Measurements from ENCODE around the gene DYSF.

The DYSF gene

GRCh38 chr2:71545572-71546274 is 92.4 kb downstream of the DYSF start:
- H2AFZ ChIP-seq (ENCODE audit: low read depth, low read length) = peak overlapping the region; percentile 90
- H3K27me3 ChIP-seq (ENCODE audit: low read depth, low read length) = peaks cover 12% of the 10 kb centered on the region; the same call in 1 of the 2 replicates
- H3K36me3 ChIP-seq (replicated peaks; ENCODE audit: low read depth, low read length) = no peaks in the 10 kb centered on the region
- peak overlapping the region; percentile 37 for H3K9ac ChIP-seq (ENCODE audit: low read length)
- no peaks in the 10 kb centered on the region for H4K20me1 ChIP-seq (ENCODE audit: insufficient read depth, low read length)
- no peaks in the 10 kb centered on the region for H3K79me2 ChIP-seq (ENCODE audit: low read length)
- H3K27ac ChIP-seq (ENCODE audit: low read length) = no peak overlapping the region
- H3K4me2 ChIP-seq (ENCODE audit: low read length) = peak overlapping the region; percentile 85
- peak; percentile 86 for TF ChIP-seq CTCF (IDR thresholded peaks at IDR 0.05; ENCODE audit: low read depth, low read length)
- no peak for TF ChIP-seq EZH2phosphoT487 (IDR thresholded peaks at IDR 0.05; ENCODE audit: low read depth)
- H3K4me1 ChIP-seq (ENCODE audit: low read length) = no peaks in the 10 kb centered on the region
- H3K9me3 ChIP-seq (ENCODE audit: insufficient read depth, low read length) = no peaks in the 10 kb centered on the region
- H3K4me3 ChIP-seq (ENCODE audit: low read length) = peak overlapping the region; percentile 74

- Histone ChIP-seq H4K20me1 (ENCODE audit: insufficient read depth, low read length) (no peaks in the 10 kb centered on the region), H3K79me2 (ENCODE audit: low read length) (no peaks in the 10 kb centered on the region), H3K9ac (ENCODE audit: low read length) (no peak overlapping the region), H3K4me1 (ENCODE audit: low read length) (no peaks in the 10 kb centered on the region), H2AFZ (ENCODE audit: low read depth, low read length) (peak overlapping the region; percentile 90; the same call in 1 of the 2 replicates), H3K4me2 (ENCODE audit: low read length) (peak overlapping the region; percentile 85; the same call in 1 of the 2 replicates), H3K4me3 (ENCODE audit: low read length) (no peak overlapping the region), H3K27me3 (ENCODE audit: low read depth, low read length) (peaks cover 12% of the 10 kb centered on the region; the same call in 1 of the 2 replicates), H3K27ac (ENCODE audit: low read length) (no peak overlapping the region), H3K36me3 (replicated peaks; ENCODE audit: low read depth, low read length) (no peaks in the 10 kb centered on the region), H3K9me3 (ENCODE audit: insufficient read depth, low read length) (no peaks in the 10 kb centered on the region)
- no peak for TF ChIP-seq CTCF (IDR thresholded peaks at IDR 0.05; ENCODE audit: low read depth, low read length)
- TF ChIP-seq EZH2phosphoT487 (IDR thresholded peaks at IDR 0.05; ENCODE audit: low read depth) = no peak
Observed at GRCh38 chr2:71546275-71546638, 92.9 kb downstream of the DYSF start.

GRCh38 chr2:71546777-71547281 is 93.5 kb downstream of the DYSF start:
- TF ChIP-seq EZH2phosphoT487 (IDR thresholded peaks at IDR 0.05; ENCODE audit: low read depth) = no peak
- no peak for TF ChIP-seq CTCF (IDR thresholded peaks at IDR 0.05; ENCODE audit: low read depth, low read length)
- no peaks in the 10 kb centered on the region for H3K4me1 ChIP-seq (ENCODE audit: low read length)
- no peaks in the 10 kb centered on the region for H4K20me1 ChIP-seq (ENCODE audit: insufficient read depth, low read length)
- no peaks in the 10 kb centered on the region for H3K79me2 ChIP-seq (ENCODE audit: low read length)
- no peak overlapping the region for H2AFZ ChIP-seq (ENCODE audit: low read depth, low read length)
- peaks cover 12% of the 10 kb centered on the region; the same call in 1 of the 2 replicates for H3K27me3 ChIP-seq (ENCODE audit: low read depth, low read length)
- no peak overlapping the region for H3K9ac ChIP-seq (ENCODE audit: low read length)
- H3K27ac ChIP-seq (ENCODE audit: low read length) = no peak overlapping the region
- no peak overlapping the region for H3K4me3 ChIP-seq (ENCODE audit: low read length)
- no peak overlapping the region for H3K4me2 ChIP-seq (ENCODE audit: low read length)
- H3K36me3 ChIP-seq (replicated peaks; ENCODE audit: low read depth, low read length) = no peaks in the 10 kb centered on the region
- no peaks in the 10 kb centered on the region for H3K9me3 ChIP-seq (ENCODE audit: insufficient read depth, low read length)

GRCh38 chr2:71547616-71548285 is 94.4 kb downstream of the DYSF start:
- no peak overlapping the region for H3K27ac ChIP-seq (ENCODE audit: low read length)
- no peaks in the 10 kb centered on the region for H3K79me2 ChIP-seq (ENCODE audit: low read length)
- no peaks in the 10 kb centered on the region for H3K36me3 ChIP-seq (replicated peaks; ENCODE audit: low read depth, low read length)
- H3K4me2 ChIP-seq (ENCODE audit: low read length) = no peak overlapping the region
- peaks cover 12% of the 10 kb centered on the region; the same call in 1 of the 2 replicates for H3K27me3 ChIP-seq (ENCODE audit: low read depth, low read length)
- TF ChIP-seq CTCF (IDR thresholded peaks at IDR 0.05; ENCODE audit: low read depth, low read length) (no peak), EZH2phosphoT487 (IDR thresholded peaks at IDR 0.05; ENCODE audit: low read depth) (no peak)
- H3K9ac ChIP-seq (ENCODE audit: low read length) = no peak overlapping the region
- H3K4me1 ChIP-seq (ENCODE audit: low read length) = no peaks in the 10 kb centered on the region
- no peak overlapping the region for H3K4me3 ChIP-seq (ENCODE audit: low read length)
- H4K20me1 ChIP-seq (ENCODE audit: insufficient read depth, low read length) = no peaks in the 10 kb centered on the region
- no peak overlapping the region for H2AFZ ChIP-seq (ENCODE audit: low read depth, low read length)
- H3K9me3 ChIP-seq (ENCODE audit: insufficient read depth, low read length) = no peaks in the 10 kb centered on the region
